HCT116 (cell line): Measurements from ENCODE around the gene DRG2. TPM values are rescaled to one million over a fixed set of nuclear protein-coding genes. Genes with fewer than 3 reads are reported as not detected.

ENCODE experiments used
- ATAC-seq: fragments of 200-7000 bp; cut with Tn5 transposase; 2 replicates; pipeline ENCODE4 v1.9.1; 2020; ENCODE audit warnings: mild to moderate bottlenecking, moderate library complexity
- BruUV-seq: library from RNA; stranded (reverse); fragments of 400-500 nt; replicated peaks from 2 replicates; lab custom pipeline; 2021; lab: Mats Ljungman, UMichigan
- CTCF ChIA-PET: fragments of 300-600 bp; sonication (Branson Sonifier 250); formaldehyde crosslinking; loops from one replicate; lab custom pipeline; 2021; ENCODE audit warnings: antibody characterized with exemption; lab: Charles Lee
- POLR2A ChIA-PET: fragments of 300-600, 350-600 bp; sonication (Branson Sonifier 250); formaldehyde crosslinking; loops from one replicate; lab custom pipeline; 2021; ENCODE audit warnings: antibody characterized with exemption; lab: Charles Lee
- RAD21 ChIA-PET, 2 experiments: fragments of 300-600 bp; sonication (Branson Sonifier 250); formaldehyde crosslinking; loops; one replicate each; lab custom pipeline; 2023; ENCODE audit warnings: low total read pairs in 2 of 2; ENCODE audit not compliant: uncharacterized antibody in 2 of 2, unreplicated experiment in 2 of 2, low non-redundant PET in 1 of 2; lab: Charles Lee
- DNase-seq: peaks from one replicate; pipeline ENCODE4 v3.0.0-alpha.2; 2010; ENCODE audit warnings: low read depth, low spot score
- H2AFZ ChIP-seq: fragments of 200-600 bp; shearing (Covaris generic), sonication (generic); 2 replicates; pipeline ENCODE4 v1.6.1; 2017; ENCODE audit warnings: low read depth, mixed run types, mixed read lengths, antibody characterized with exemption, low read length; ENCODE audit not compliant: poor library complexity, severe bottlenecking
- H3K27ac ChIP-seq: 2 replicates; pipeline ENCODE4 v1.5.1; 2012; ENCODE audit warnings: low read depth, low read length
- H3K27me3 ChIP-seq: fragments of 200-600 bp; sonication (generic); 2 replicates; pipeline ENCODE4 v1.6.1; 2016; ENCODE audit warnings: mixed run types, low read length, mixed read lengths; ENCODE audit not compliant: insufficient read depth
- H3K36me3 ChIP-seq, 2 experiments: fragments of 200-500 bp in 1 of 2; fragments of 200-600 bp in 1 of 2; sonication (Bioruptor generic) in 1 of 2; sonication (generic) in 1 of 2; 2 replicates each; pipeline versions ENCODE4 v1.5.1 to v1.6.1; 2014 to 2016; ENCODE audit warnings: low read length in 2 of 2, inconsistent platforms in 1 of 2, mixed read lengths in 1 of 2, mixed run types in 1 of 2; ENCODE audit not compliant: insufficient read depth in 2 of 2, control insufficient read depth in 1 of 2
- H3K4me1 ChIP-seq, 2 experiments: fragments of 200-600 bp in 1 of 2; sonication (generic) in 1 of 2; 2 replicates each; pipeline versions ENCODE4 v1.5.1 to v1.6.1; 2012 to 2017; ENCODE audit warnings: low read length in 2 of 2, inconsistent platforms in 1 of 2, mild to moderate bottlenecking in 1 of 2, mixed read lengths in 1 of 2, mixed run types in 1 of 2, moderate library complexity in 1 of 2; ENCODE audit not compliant: insufficient read depth in 2 of 2, control insufficient read depth in 1 of 2
- H3K4me2 ChIP-seq: fragments of 200-600 bp; sonication (generic); 2 replicates; pipeline ENCODE4 v1.6.1; 2017; ENCODE audit warnings: mixed run types, low read length, mixed read lengths
- H3K4me3 ChIP-seq, 2 experiments: fragments of 200-600 bp in 1 of 2; sonication (generic) in 1 of 2; replicated peaks in 1 of 2; 2 replicates each; pipeline ENCODE4 v1.5.1; 2011 to 2016; ENCODE audit warnings: low read length in 2 of 2, control low read depth in 1 of 2, low read depth in 1 of 2, mild to moderate bottlenecking in 1 of 2, mixed read lengths in 1 of 2, mixed run types in 1 of 2
- H3K79me2 ChIP-seq: fragments of 200-600 bp; sonication (generic); 2 replicates; pipeline ENCODE4 v1.6.1; 2017; ENCODE audit warnings: mild to moderate bottlenecking, mixed run types, low read length, moderate library complexity, mixed read lengths; ENCODE audit not compliant: insufficient read depth
- H3K9ac ChIP-seq: fragments of 200-600 bp; sonication (generic); 2 replicates; pipeline ENCODE4 v1.6.1; 2016; ENCODE audit warnings: low read length, mixed read lengths
- H3K9me2 ChIP-seq: fragments of 200-600 bp; sonication (generic), shearing (Covaris generic); 2 replicates; pipeline ENCODE4 v1.6.1; 2017; ENCODE audit warnings: mixed run types, mild to moderate bottlenecking, moderate library complexity; ENCODE audit not compliant: insufficient read depth
- H3K9me3 ChIP-seq, 2 experiments: fragments of 200-500 bp in 1 of 2; fragments of 200-600 bp in 1 of 2; sonication (Bioruptor generic) in 1 of 2; sonication (generic) in 1 of 2; 2 replicates each; pipeline ENCODE4 v1.6.1; 2014 to 2017; ENCODE audit warnings: low read length in 2 of 2, mixed read lengths in 2 of 2, inconsistent platforms in 1 of 2, low read depth in 1 of 2, mild to moderate bottlenecking in 1 of 2, mixed run types in 1 of 2, moderate library complexity in 1 of 2; ENCODE audit not compliant: control insufficient read depth in 1 of 2, insufficient read depth in 1 of 2
- H4K20me1 ChIP-seq: fragments of 200-600 bp; sonication (generic), shearing (Covaris generic); 2 replicates; pipeline ENCODE4 v1.6.1; 2017; ENCODE audit warnings: mixed run types, mild to moderate bottlenecking, moderate library complexity; ENCODE audit not compliant: insufficient read depth
- CBX3 ChIP-seq: IDR thresholded peaks from 2 replicates; pipeline ENCODE4 v1.6.1; 2012; ENCODE audit warnings: low read depth
- CEBPB ChIP-seq: IDR thresholded peaks from 2 replicates; pipeline ENCODE4 v1.6.1; 2012; ENCODE audit warnings: low read depth
- EGR1 ChIP-seq: IDR thresholded peaks from 2 replicates; pipeline ENCODE4 v1.6.1; 2012; ENCODE audit warnings: low read depth
- EZH2 ChIP-seq: fragments of 200-600 bp; sonication (generic); IDR thresholded peaks from 2 replicates; pipeline ENCODE4 v1.6.1; 2017; ENCODE audit warnings: antibody characterized with exemption, mixed run types
- EZH2phosphoT487 ChIP-seq: fragments of 200-600 bp; IDR thresholded peaks from 2 replicates; pipeline ENCODE4 v1.6.1; 2018; ENCODE audit warnings: antibody characterized with exemption, borderline replicate concordance
- FOSL1 ChIP-seq: IDR thresholded peaks from 2 replicates; pipeline ENCODE4 v1.6.1; 2012; ENCODE audit warnings: low read depth
- JUND ChIP-seq: IDR thresholded peaks from 2 replicates; pipeline ENCODE4 v1.6.1; 2012
- POLR2A ChIP-seq: IDR thresholded peaks from 2 replicates; pipeline ENCODE4 v1.7.0; 2011; ENCODE audit warnings: borderline replicate concordance; ENCODE audit not compliant: insufficient read depth, insufficient read length; ENCODE audit errors: extremely low read depth
- RAD21 ChIP-seq: IDR thresholded peaks from 2 replicates; pipeline ENCODE4 v1.6.1; 2012; ENCODE audit warnings: low read depth, mild to moderate bottlenecking
- SIN3A ChIP-seq: IDR thresholded peaks from 2 replicates; pipeline ENCODE4 v1.6.1; 2012; ENCODE audit warnings: low read depth
- SP1 ChIP-seq: IDR thresholded peaks from 2 replicates; pipeline ENCODE4 v1.6.1; 2012; ENCODE audit warnings: low read depth
- SRF ChIP-seq: IDR thresholded peaks from 2 replicates; pipeline ENCODE4 v1.6.1; 2012; ENCODE audit warnings: low read depth
- TCF7L2 ChIP-seq: IDR thresholded peaks from 2 replicates; pipeline ENCODE4 v1.7.0; 2011; ENCODE audit warnings: borderline replicate concordance, inconsistent platforms; ENCODE audit not compliant: insufficient read depth, insufficient read length; ENCODE audit errors: extremely low read depth
- YY1 ChIP-seq: IDR thresholded peaks from 2 replicates; pipeline ENCODE4 v1.6.1; 2011; ENCODE audit warnings: low read length, low read depth, moderate library complexity, mild to moderate bottlenecking; ENCODE audit not compliant: insufficient replicate concordance; ENCODE audit errors: extremely low read depth
- ZFX ChIP-seq: fragments of 450-650 bp; IDR thresholded peaks from 2 replicates; pipeline ENCODE4 v1.6.1; 2017
- intact Hi-C: fragments of 100-400 bp; cut with micrococcal nuclease; formaldehyde crosslinking; loops from 2 replicates; pipeline ENCODE4 v1.10.0; 2022
- total RNA-seq: library from RNA; stranded (reverse); gene quantifications from one replicate; pipeline ENCODE4 v1.2.1, GENCODE V29; 2021; ENCODE audit not compliant: unreplicated experiment
- TF ChIP-seq, protein P1 (sequence below): IDR thresholded peaks from 2 replicates; pipeline ENCODE4 v1.6.1; 2012
- TF ChIP-seq, protein P2 (sequence below): IDR thresholded peaks from 2 replicates; pipeline ENCODE4 v1.6.1; 2012; ENCODE audit warnings: low read depth
- TF ChIP-seq, protein P3 (sequence below), 3 experiments: fragments of 200-600 bp in 1 of 3; sonication (generic) in 1 of 3; IDR thresholded peaks in 2 of 3; conservative IDR thresholded peaks in 1 of 3; 2 replicates each; pipeline ENCODE4 v1.5.1; 2012 to 2017; ENCODE audit warnings: low read depth in 2 of 3, low read length in 2 of 3, antibody characterized with exemption in 1 of 3, borderline replicate concordance in 1 of 3, control low read depth in 1 of 3, mild to moderate bottlenecking in 1 of 3, mixed read lengths in 1 of 3, mixed run types in 1 of 3, moderate library complexity in 1 of 3; ENCODE audit not compliant: insufficient read depth in 1 of 3
- TF ChIP-seq, protein P4 (sequence below): IDR thresholded peaks from 2 replicates; pipeline ENCODE4 v1.6.1; 2012

The DRG2 gene
- total RNA-seq, 1 experiment from 2014 or later, result 41.0 TPM

DNA sequence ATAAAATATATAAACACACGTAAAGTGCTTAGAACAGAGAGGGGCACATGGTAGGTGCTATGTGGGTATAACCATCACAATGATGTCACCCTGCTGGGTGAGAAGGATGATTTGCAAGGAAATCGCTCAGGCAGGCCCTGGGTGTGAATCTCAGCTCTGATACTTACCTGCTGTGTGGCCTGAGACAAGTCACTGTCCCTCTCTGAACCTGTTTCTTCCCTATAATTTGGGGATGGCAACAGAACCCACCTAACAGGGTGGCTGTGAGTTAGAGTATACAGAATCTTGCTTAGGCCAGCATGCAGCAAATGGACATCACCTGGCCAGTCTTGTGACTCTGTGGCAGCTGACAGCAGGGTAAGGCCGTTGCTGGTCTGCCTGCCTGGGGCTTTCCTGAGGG lies 59.2 kb downstream of the DRG2 start:
- H2AFZ ChIP-seq, result no peak overlapping the region
- no peaks in the 10 kb centered on the region for H3K9me3 ChIP-seq
- no peaks in the 10 kb centered on the region for H3K36me3 ChIP-seq
- no peak overlapping the region for H3K9ac ChIP-seq
- H3K4me3 ChIP-seq, result no peak overlapping the region
- BruUV-seq, result no TSS peak
- ChIA-PET POLR2A (no interaction called here), CTCF (no interaction called here), RAD21 (no interaction called here)
- H3K4me2 ChIP-seq, result no peak overlapping the region
- H3K79me2 ChIP-seq, result no peaks in the 10 kb centered on the region
- DNase-seq (no peak), ATAC-seq (no peak)
- H3K27ac ChIP-seq, result no peak overlapping the region
- H3K27me3 ChIP-seq, result no peaks in the 10 kb centered on the region
- TF ChIP-seq EGR1 (no peak), YY1 (no peak), TCF7L2 (no peak), CBX3 (no peak), SIN3A (no peak), SP1 (no peak), ZFX (no peak), CEBPB (no peak), POLR2A (no peak), FOSL1 (no peak), EZH2phosphoT487 (no peak), EZH2 (no peak), JUND (no peak), SRF (no peak), RAD21 (no peak)
- TF ChIP-seq, protein P1, sequence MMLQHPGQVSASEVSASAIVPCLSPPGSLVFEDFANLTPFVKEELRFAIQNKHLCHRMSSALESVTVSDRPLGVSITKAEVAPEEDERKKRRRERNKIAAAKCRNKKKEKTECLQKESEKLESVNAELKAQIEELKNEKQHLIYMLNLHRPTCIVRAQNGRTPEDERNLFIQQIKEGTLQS, result no peak
- TF ChIP-seq, protein P2, sequence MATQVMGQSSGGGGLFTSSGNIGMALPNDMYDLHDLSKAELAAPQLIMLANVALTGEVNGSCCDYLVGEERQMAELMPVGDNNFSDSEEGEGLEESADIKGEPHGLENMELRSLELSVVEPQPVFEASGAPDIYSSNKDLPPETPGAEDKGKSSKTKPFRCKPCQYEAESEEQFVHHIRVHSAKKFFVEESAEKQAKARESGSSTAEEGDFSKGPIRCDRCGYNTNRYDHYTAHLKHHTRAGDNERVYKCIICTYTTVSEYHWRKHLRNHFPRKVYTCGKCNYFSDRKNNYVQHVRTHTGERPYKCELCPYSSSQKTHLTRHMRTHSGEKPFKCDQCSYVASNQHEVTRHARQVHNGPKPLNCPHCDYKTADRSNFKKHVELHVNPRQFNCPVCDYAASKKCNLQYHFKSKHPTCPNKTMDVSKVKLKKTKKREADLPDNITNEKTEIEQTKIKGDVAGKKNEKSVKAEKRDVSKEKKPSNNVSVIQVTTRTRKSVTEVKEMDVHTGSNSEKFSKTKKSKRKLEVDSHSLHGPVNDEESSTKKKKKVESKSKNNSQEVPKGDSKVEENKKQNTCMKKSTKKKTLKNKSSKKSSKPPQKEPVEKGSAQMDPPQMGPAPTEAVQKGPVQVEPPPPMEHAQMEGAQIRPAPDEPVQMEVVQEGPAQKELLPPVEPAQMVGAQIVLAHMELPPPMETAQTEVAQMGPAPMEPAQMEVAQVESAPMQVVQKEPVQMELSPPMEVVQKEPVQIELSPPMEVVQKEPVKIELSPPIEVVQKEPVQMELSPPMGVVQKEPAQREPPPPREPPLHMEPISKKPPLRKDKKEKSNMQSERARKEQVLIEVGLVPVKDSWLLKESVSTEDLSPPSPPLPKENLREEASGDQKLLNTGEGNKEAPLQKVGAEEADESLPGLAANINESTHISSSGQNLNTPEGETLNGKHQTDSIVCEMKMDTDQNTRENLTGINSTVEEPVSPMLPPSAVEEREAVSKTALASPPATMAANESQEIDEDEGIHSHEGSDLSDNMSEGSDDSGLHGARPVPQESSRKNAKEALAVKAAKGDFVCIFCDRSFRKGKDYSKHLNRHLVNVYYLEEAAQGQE, result no peak
- TF ChIP-seq, protein P3, sequence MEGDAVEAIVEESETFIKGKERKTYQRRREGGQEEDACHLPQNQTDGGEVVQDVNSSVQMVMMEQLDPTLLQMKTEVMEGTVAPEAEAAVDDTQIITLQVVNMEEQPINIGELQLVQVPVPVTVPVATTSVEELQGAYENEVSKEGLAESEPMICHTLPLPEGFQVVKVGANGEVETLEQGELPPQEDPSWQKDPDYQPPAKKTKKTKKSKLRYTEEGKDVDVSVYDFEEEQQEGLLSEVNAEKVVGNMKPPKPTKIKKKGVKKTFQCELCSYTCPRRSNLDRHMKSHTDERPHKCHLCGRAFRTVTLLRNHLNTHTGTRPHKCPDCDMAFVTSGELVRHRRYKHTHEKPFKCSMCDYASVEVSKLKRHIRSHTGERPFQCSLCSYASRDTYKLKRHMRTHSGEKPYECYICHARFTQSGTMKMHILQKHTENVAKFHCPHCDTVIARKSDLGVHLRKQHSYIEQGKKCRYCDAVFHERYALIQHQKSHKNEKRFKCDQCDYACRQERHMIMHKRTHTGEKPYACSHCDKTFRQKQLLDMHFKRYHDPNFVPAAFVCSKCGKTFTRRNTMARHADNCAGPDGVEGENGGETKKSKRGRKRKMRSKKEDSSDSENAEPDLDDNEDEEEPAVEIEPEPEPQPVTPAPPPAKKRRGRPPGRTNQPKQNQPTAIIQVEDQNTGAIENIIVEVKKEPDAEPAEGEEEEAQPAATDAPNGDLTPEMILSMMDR (IDR thresholded peaks at IDR 0.05 in 2 of 3, conservative IDR thresholded peaks at IDR 0.05 in 1 of 3; ENCODE audit: borderline replicate concordance in 1 of 3, insufficient read depth in 1 of 3, low read depth in 2 of 3, low read length in 2 of 3), result no peak
- TF ChIP-seq, protein P4, sequence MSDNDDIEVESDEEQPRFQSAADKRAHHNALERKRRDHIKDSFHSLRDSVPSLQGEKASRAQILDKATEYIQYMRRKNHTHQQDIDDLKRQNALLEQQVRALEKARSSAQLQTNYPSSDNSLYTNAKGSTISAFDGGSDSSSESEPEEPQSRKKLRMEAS, result no peak
- no peaks in the 10 kb centered on the region for H4K20me1 ChIP-seq
- intact Hi-C loops, result no loop called here
- no peaks in the 10 kb centered on the region for H3K9me2 ChIP-seq
- no peaks in the 10 kb centered on the region; a peak in 1 of 4 replicates for H3K4me1 ChIP-seq
